K562 (cell line): ENCODE data around the gene MROH8. TPM values are rescaled to one million over a fixed set of nuclear protein-coding genes. Genes with fewer than 3 reads are reported as not detected.

ENCODE experiments used
- ATAC-seq: fragments of 200-7000 bp; cut with Tn5 transposase; 3 replicates; pipeline ENCODE4 v1.9.1; 2020; ENCODE audit warnings: moderate library complexity
- BruUV-seq: library from RNA; stranded (reverse); fragments of 400-500 nt; replicated peaks from 2 replicates; lab custom pipeline; 2021; lab: Mats Ljungman, UMichigan
- CTCF ChIA-PET: fragments of 300-600 bp; formaldehyde crosslinking; extraction: SDS; loops from one replicate; lab custom pipeline; 2021; ENCODE audit warnings: low intra/inter-chr PET ratio; lab: Yijun Ruan, JAX
- POLR2A ChIA-PET: fragments of 300-600, 350-650 bp; sonication (Branson Sonifier 250); formaldehyde crosslinking; extraction: SDS; loops from one replicate; lab custom pipeline; 2021; ENCODE audit warnings: antibody characterized with exemption, inconsistent platforms; lab: Yijun Ruan, JAX
- DNase-seq, 4 experiments: peaks; one replicate each; pipeline versions ENCODE4 v3.0.0 to v3.0.0-alpha.2; 2011 to 2018; ENCODE audit warnings: low spot score in 3 of 4, mixed read lengths in 3 of 4; ENCODE audit errors: extremely low read depth in 1 of 4
- FAIRE-seq: peaks from 2 replicates; lab custom pipeline; 2011; peaks lifted over from hg19 to GRCh38; lab: Jason Lieb, UNC
- H2AFZ ChIP-seq: 2 replicates; pipeline ENCODE4 v1.6.0; 2011; ENCODE audit warnings: low read depth, low read length, control low read depth, inconsistent platforms
- H3K27ac ChIP-seq: fragments of 200-600 bp; 3 replicates; pipeline ENCODE4 v1.8.0; 2011; ENCODE audit warnings: low read depth, mild to moderate bottlenecking, control low read depth, inconsistent platforms, low read length, moderate library complexity, mixed read lengths; ENCODE audit errors: extremely low read depth
- H3K27me3 ChIP-seq, 2 experiments: fragments of 300-600 bp in 1 of 2; 2 replicates in 1 of 2; 3 replicates in 1 of 2; pipeline versions ENCODE4 v1.6.0 to v1.8.0; 2011; ENCODE audit warnings: inconsistent platforms in 2 of 2, low read length in 2 of 2, mild to moderate bottlenecking in 1 of 2, mixed read lengths in 1 of 2, moderate library complexity in 1 of 2; ENCODE audit not compliant: control insufficient read depth in 2 of 2, insufficient read depth in 2 of 2
- H3K36me3 ChIP-seq: fragments of 300-600 bp; 3 replicates; pipeline ENCODE4 v1.8.0; 2011; ENCODE audit warnings: mild to moderate bottlenecking, low read length, inconsistent platforms; ENCODE audit not compliant: control insufficient read depth, insufficient read depth
- H3K4me1 ChIP-seq, 2 experiments: fragments of 200-600 bp in 1 of 2; replicated peaks in 1 of 2; 2 replicates in 1 of 2; 3 replicates in 1 of 2; pipeline versions ENCODE4 v1.5.1 to v1.8.0; 2011; ENCODE audit warnings: inconsistent platforms in 2 of 2, low read length in 2 of 2, mild to moderate bottlenecking in 1 of 2, mixed read lengths in 1 of 2, moderate library complexity in 1 of 2; ENCODE audit not compliant: control insufficient read depth in 2 of 2, insufficient read depth in 2 of 2
- H3K4me2 ChIP-seq: 2 replicates; pipeline ENCODE4 v1.6.1; 2011; ENCODE audit warnings: low read length, control low read depth, inconsistent platforms, mixed read lengths; ENCODE audit not compliant: insufficient read depth
- H3K4me3 ChIP-seq: fragments of 200-600 bp; sonication (generic), shearing (Covaris generic); 2 replicates; pipeline ENCODE4 v1.5.1; 2016; ENCODE audit warnings: control low read depth, inconsistent platforms
- H3K79me2 ChIP-seq: fragments of 200-600 bp; 3 replicates; pipeline ENCODE4 v1.8.0; 2011; ENCODE audit warnings: low read length, inconsistent platforms; ENCODE audit not compliant: control insufficient read depth, insufficient read depth
- H3K9ac ChIP-seq, 2 experiments: 2 replicates each; pipeline versions ENCODE4 v1.6.0 to v1.6.1; 2011; ENCODE audit warnings: low read depth in 2 of 2, low read length in 2 of 2, control low read depth in 1 of 2, inconsistent platforms in 1 of 2, mild to moderate bottlenecking in 1 of 2, mixed read lengths in 1 of 2; ENCODE audit not compliant: insufficient read depth in 1 of 2
- H3K9me1 ChIP-seq: one replicate; pipeline ENCODE4 v1.6.0; 2011; ENCODE audit warnings: inconsistent platforms, mild to moderate bottlenecking, low read length, moderate library complexity; ENCODE audit not compliant: control insufficient read depth, insufficient read depth
- H3K9me3 ChIP-seq: replicated peaks from 2 replicates; pipeline ENCODE4 v1.5.1; 2011; ENCODE audit warnings: low read depth, low read length, inconsistent platforms; ENCODE audit not compliant: control insufficient read depth, insufficient read depth
- H4K20me1 ChIP-seq: replicated peaks from 2 replicates; pipeline ENCODE4 v1.6.1; 2011; ENCODE audit warnings: low read length, inconsistent platforms, mixed read lengths; ENCODE audit not compliant: control insufficient read depth, insufficient read depth
- ARID4B ChIP-seq: sonication (generic); formaldehyde crosslinking; IDR thresholded peaks from 2 replicates; pipeline ENCODE4 v1.8.0; 2022; ENCODE audit warnings: mild to moderate bottlenecking, missing genetic modification reagents
- CBX8 ChIP-seq: fragments of 200-600 bp; sonication (generic); IDR thresholded peaks from 2 replicates; pipeline ENCODE4 v1.6.1; 2012; ENCODE audit warnings: borderline replicate concordance, mixed run types, low read depth, mild to moderate bottlenecking, moderate library complexity, mixed read lengths, low read length, control low read depth, inconsistent platforms; ENCODE audit not compliant: poor library complexity, severe bottlenecking; ENCODE audit errors: extremely low read depth
- FOXK2 ChIP-seq, 2 experiments: fragments of 450-650 bp; IDR thresholded peaks in 1 of 2; conservative IDR thresholded peaks in 1 of 2; 2 replicates each; pipeline ENCODE4 v1.6.1; 2016; ENCODE audit warnings: low read depth in 2 of 2, mild to moderate bottlenecking in 1 of 2
- GABPB1 ChIP-seq: sonication (generic); formaldehyde crosslinking; IDR thresholded peaks from 2 replicates; pipeline ENCODE4 v1.8.0; 2022; ENCODE audit warnings: mild to moderate bottlenecking, missing genetic modification reagents
- HDAC3 ChIP-seq: fragments of 450-650 bp; IDR thresholded peaks from 2 replicates; pipeline ENCODE4 v1.6.1; 2018; ENCODE audit warnings: borderline replicate concordance, mild to moderate bottlenecking, moderate library complexity; ENCODE audit not compliant: partially characterized antibody
- MTA3 ChIP-seq: fragments of 450-650 bp; formaldehyde crosslinking; IDR thresholded peaks from 2 replicates; pipeline ENCODE4 v1.6.1; 2017; ENCODE audit warnings: mild to moderate bottlenecking, borderline replicate concordance
- MYNN ChIP-seq, 2 experiments: sonication (generic); formaldehyde crosslinking in 1 of 2; IDR thresholded peaks; 2 replicates each; pipeline versions ENCODE4 v1.5.0 to v1.6.1; 2016 to 2020; ENCODE audit warnings: antibody characterized with exemption in 1 of 2, missing genetic modification reagents in 1 of 2
- PTTG1 ChIP-seq: fragments of 450-650 bp; IDR thresholded peaks from 2 replicates; pipeline ENCODE4 v1.6.1; 2016; ENCODE audit warnings: low read depth, mild to moderate bottlenecking, missing genetic modification characterization, missing compliant biosample characterization
- ZBTB9 ChIP-seq: fragments of 450-650 bp; formaldehyde crosslinking; IDR thresholded peaks from 2 replicates; pipeline ENCODE4 v1.4.0; 2020; ENCODE audit warnings: mild to moderate bottlenecking, moderate library complexity
- WGBS: fragments of 100-300 bp; shearing (Covaris generic); methylation state at CpG from one replicate; pipeline ENCODE4 v1.1.6; 2016; ENCODE audit warnings: low coverage, mixed read lengths; ENCODE audit not compliant: insufficient coverage; ENCODE audit errors: missing lambda C conversion rate; 5-methylcytosine and 5-hydroxymethylcytosine counted together
- in situ Hi-C: fragments of 300-500 bp; cut with MboI; formaldehyde crosslinking; loops from 4 replicates; pipeline ENCODE4 v1.15.0; 2018; ENCODE audit warnings: inconsistent platforms, mixed read lengths
- intact Hi-C: fragments of 100-400 bp; cut with micrococcal nuclease; formaldehyde crosslinking; loops from 2 replicates; pipeline ENCODE4 v1.14.2; 2022
- polyA plus RNA-seq, 8 experiments: library from polyadenylated mRNA; depleted of rRNA in 4 of 8; stranded (reverse) in 5 of 8; unstranded in 3 of 8; fragments of >200 nt; fragmentation: Nextera tagmentation in 2 of 8; fragmentation: Illumina TruSeq in 1 of 8; extraction: Ambion mirVana in 2 of 8; extraction: Trizol in 1 of 8; gene quantifications; 2 replicates each; pipeline versions ENCODE4 v1.2.1 to v1.2.3, GENCODE V29; 2011 to 2014; ENCODE audit warnings: inconsistent platforms in 1 of 8, missing spikeins in 1 of 8
- total RNA-seq, 7 experiments: library from RNA; depleted of rRNA in 6 of 7; stranded (reverse); fragments of >200 nt in 6 of 7; fragmentation: Illumina TruSeq in 2 of 7; extraction: Trizol in 2 of 7; gene quantifications; 2 replicates each; pipeline versions ENCODE4 v1.2.1 to v1.2.3, GENCODE V29; 2011 to 2021; ENCODE audit warnings: low replicate concordance in 1 of 7

Gene MROH8
- total and polyA plus RNA-seq, 9 of the 15 experiments (the other 6 are each of a cell fraction or from before 2014, with no cell fraction given), result 0.21 to 1.5 (median 0.78) TPM

GRCh38 chr20:37226889-37227288, 47.5 kb upstream of the MROH8 start:
- no peak for FAIRE-seq
- POLR2A ChIA-PET, result interaction anchor here (0.8 to 1.4 kb wide), 2 partner anchors 9 to 17 kb away, joined by 3 read pairs; no protein-coding TSS in a partner anchor
- intact Hi-C loops, result no loop called here
- no peak overlapping the region for H3K9ac ChIP-seq
- no peak for TF ChIP-seq PTTG1 (tag)
- no peak for TF ChIP-seq CBX8
- TF ChIP-seq ZBTB9 (CRISPR knock-in tag), result no peak
- TF ChIP-seq, all 486 proteins: peak for 0
- Histone ChIP-seq H3K79me2 (no peaks in the 10 kb centered on the region), H3K4me1 (no peaks in the 10 kb centered on the region), H3K27me3 (no peaks in the 10 kb centered on the region), H2AFZ (no peak overlapping the region), H3K4me2 (no peak overlapping the region), H3K9me1 (no peaks in the 10 kb centered on the region), H3K36me3 (peaks cover 100% of the 10 kb centered on the region), H4K20me1 (no peaks in the 10 kb centered on the region; the same call in 1 of the 2 replicates), H3K27ac (no peak overlapping the region), H3K4me3 (no peak overlapping the region), H3K9me3 (no peaks in the 10 kb centered on the region)
- BruUV-seq, result no TSS peak
- CTCF ChIA-PET, result no interaction called here
- ATAC-seq (no peak), DNase-seq (no peak)
- in situ Hi-C loops, result no loop called here
- WGBS, result 100% methylated on average over 3 of the region's 3 CpGs

DNA sequence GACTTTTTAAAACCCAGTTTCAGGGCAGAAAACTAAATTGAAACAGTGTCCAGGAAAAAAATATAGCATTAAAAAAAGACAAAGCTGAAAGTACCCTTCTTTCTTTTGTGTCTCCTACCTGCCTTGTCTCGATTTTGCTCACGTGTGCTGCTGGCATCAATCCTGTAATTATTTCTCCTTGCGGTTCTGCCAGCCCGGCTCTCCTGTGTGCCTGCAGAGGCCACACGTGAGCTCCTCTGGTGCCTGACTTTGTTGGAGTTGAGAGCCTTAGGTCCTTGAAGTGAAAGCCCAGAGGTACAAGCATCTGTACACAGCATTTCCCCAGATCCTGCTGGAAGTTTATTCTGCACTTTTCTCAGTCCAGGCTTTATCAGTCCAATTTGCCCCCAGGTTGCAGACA, 45.8 kb upstream of the MROH8 start:
- no peak overlapping the region for H3K4me2 ChIP-seq
- no peak overlapping the region for H3K9ac ChIP-seq
- H3K36me3 ChIP-seq, result peaks cover 98% of the 10 kb centered on the region
- H2AFZ ChIP-seq, result no peak overlapping the region
- ChIA-PET CTCF (no interaction called here), POLR2A (interaction anchor here (0.9 to 1.3 kb wide), 2 partner anchors 11 to 30 kb away, joined by 3 to 6 read pairs; no protein-coding TSS in a partner anchor)
- in situ Hi-C loops, result no loop called here
- H3K27ac ChIP-seq, result no peak overlapping the region
- intact Hi-C loops, result no loop called here
- no peaks in the 10 kb centered on the region for H3K79me2 ChIP-seq
- H3K9me1 ChIP-seq, result no peaks in the 10 kb centered on the region
- no peak for DNase-seq
- no peaks in the 10 kb centered on the region for H3K9me3 ChIP-seq
- H3K27me3 ChIP-seq, result no peaks in the 10 kb centered on the region
- no peaks in the 10 kb centered on the region; the same call in 1 of the 2 replicates for H4K20me1 ChIP-seq
- no peak overlapping the region for H3K4me3 ChIP-seq
- ATAC-seq, result no peak
- BruUV-seq, result no TSS peak
- WGBS, result 93% methylated on average over 5 of the region's 5 CpGs
- H3K4me1 ChIP-seq, result no peaks in the 10 kb centered on the region
- FAIRE-seq, result no peak
- TF ChIP-seq ARID4B (CRISPR knock-in tag) (no peak), MYNN (IDR thresholded peaks at IDR 0.05) (no peak), MYNN (CRISPR knock-in tag; IDR thresholded peaks at IDR 0.05) (no peak), MTA3 (no peak), HDAC3 (no peak), FOXK2 (conservative IDR thresholded peaks at IDR 0.05 in 1 of 2, IDR thresholded peaks at IDR 0.05 in 1 of 2; ENCODE audit: low read depth in 2 of 2) (no peak), GABPB1 (CRISPR knock-in tag) (no peak)
